GM23338 (cell line): ENCODE results near the gene AKAP13.
"Not testable (repeated sequence)": the region's sequence is repeated elsewhere in the genome, so short reads cannot be mapped to it uniquely, and the experiment has no call there.

Experiments used
- CREB1 ChIP-seq: fragments of 250-450 bp; sonication (Bioruptor Pico); IDR thresholded peaks from 2 replicates; pipeline ENCODE4 v1.5.0; 2020; ENCODE audit warnings: low read depth, mild to moderate bottlenecking, moderate library complexity
- CTCF ChIP-seq, 2 experiments: fragments of 200-600 bp in 1 of 2; sonication (generic) in 1 of 2; conservative IDR thresholded peaks; 2 replicates each; pipeline versions ENCODE4 v1.5.1 to v1.6.1; 2016 to 2017; ENCODE audit warnings: antibody characterized with exemption in 2 of 2, low read depth in 2 of 2, mild to moderate bottlenecking in 2 of 2, moderate library complexity in 1 of 2
- EZH2 ChIP-seq: fragments of 200-600 bp; sonication (generic); IDR thresholded peaks from one replicate; pipeline ENCODE4 v1.8.0; 2017; ENCODE audit warnings: antibody characterized with exemption, mild to moderate bottlenecking, low read depth; ENCODE audit not compliant: unreplicated experiment
- EZH2phosphoT487 ChIP-seq: fragments of 200-600 bp; sonication (generic); IDR thresholded peaks from one replicate; pipeline ENCODE4 v1.8.1; 2018; ENCODE audit warnings: antibody characterized with exemption; ENCODE audit not compliant: unreplicated experiment
- NANOG ChIP-seq: IDR thresholded peaks from 2 replicates; pipeline ENCODE4 v1.6.1; 2016; ENCODE audit warnings: antibody characterized with exemption, borderline replicate concordance
- POLR2AphosphoS5 ChIP-seq: IDR thresholded peaks from 2 replicates; pipeline ENCODE4 v1.6.1; 2016; ENCODE audit warnings: antibody characterized with exemption, low read depth
- REST ChIP-seq: IDR thresholded peaks from one replicate; pipeline ENCODE4 v1.6.1; 2018; ENCODE audit warnings: antibody characterized with exemption; ENCODE audit not compliant: unreplicated experiment
- STAT1 ChIP-seq: IDR thresholded peaks from one replicate; pipeline ENCODE4 v1.6.1; 2016; ENCODE audit warnings: antibody characterized with exemption; ENCODE audit not compliant: unreplicated experiment

GRCh38 chr15:85484923-85485322, 104.5 kb downstream of the AKAP13 start:
- TF ChIP-seq POLR2AphosphoS5; CTCF (conservative IDR thresholded peaks at IDR 0.05; ENCODE audit: low read depth in 2 of 2); NANOG; EZH2phosphoT487; CREB1 (CRISPR knock-in tag); EZH2; STAT1; REST: not testable (repeated sequence)
